SU-DHL-6 (cell line): Measurements from ENCODE around the gene TFF2.

Experiments used
- H2AFZ ChIP-seq: fragments of 200-600 bp; sonication (generic); 2 replicates; pipeline ENCODE4 v1.6.1; 2014; ENCODE audit warnings: low read depth, mild to moderate bottlenecking, moderate library complexity, mixed read lengths, antibody characterized with exemption, low read length; ENCODE audit not compliant: severe bottlenecking
- H3F3A ChIP-seq: fragments of 200-600 bp; shearing (Covaris generic); 2 replicates; pipeline ENCODE4 v1.6.0; 2016; ENCODE audit warnings: antibody characterized with exemption, mild to moderate bottlenecking; ENCODE audit not compliant: insufficient read depth
- H3K27ac ChIP-seq: fragments of 200-600 bp; sonication (generic); 2 replicates; pipeline ENCODE4 v1.5.1; 2016; ENCODE audit warnings: low read depth, mild to moderate bottlenecking, low read length, moderate library complexity, mixed read lengths
- H3K27me3 ChIP-seq: fragments of 200-600 bp; sonication (generic), shearing (Covaris generic); 2 replicates; pipeline ENCODE4 v1.6.0; 2014; ENCODE audit warnings: mild to moderate bottlenecking, low read length
- H3K36me3 ChIP-seq: fragments of 200-600 bp; sonication (generic); 2 replicates; pipeline ENCODE4 v1.6.1; 2014; ENCODE audit warnings: mild to moderate bottlenecking, low read length, mixed read lengths
- H3K4me2 ChIP-seq: fragments of 300-600, 200-600 bp; shearing (Covaris generic), sonication (generic); 2 replicates; pipeline ENCODE4 v1.6.0; 2014; ENCODE audit warnings: low read length, low read depth, mild to moderate bottlenecking; ENCODE audit not compliant: poor library complexity, severe bottlenecking
- H3K4me3 ChIP-seq: fragments of 200-600 bp; sonication (generic); 2 replicates; pipeline ENCODE4 v1.5.1; 2014; ENCODE audit warnings: antibody characterized with exemption, low read length, mild to moderate bottlenecking, mixed read lengths; ENCODE audit not compliant: insufficient read depth, poor library complexity, severe bottlenecking
- H3K79me2 ChIP-seq: fragments of 200-600 bp; sonication (generic); 2 replicates; pipeline ENCODE4 v1.6.1; 2014; ENCODE audit warnings: mild to moderate bottlenecking, low read length, moderate library complexity; ENCODE audit not compliant: insufficient read depth
- H3K9ac ChIP-seq: fragments of 200-600 bp; sonication (generic); 2 replicates; pipeline ENCODE4 v1.7.0; 2014; ENCODE audit warnings: mild to moderate bottlenecking, low read length
- H3K9me2 ChIP-seq: fragments of 200-600 bp; sonication (generic); replicated peaks from 2 replicates; pipeline ENCODE4 v1.6.1; 2014; ENCODE audit warnings: low read length; ENCODE audit not compliant: insufficient read depth
- H3K9me3 ChIP-seq: fragments of 200-600 bp; sonication (generic); 2 replicates; pipeline ENCODE4 v1.6.1; 2014; ENCODE audit warnings: low read length, mixed read lengths; ENCODE audit not compliant: insufficient read depth
- H4K20me1 ChIP-seq: fragments of 200-600 bp; sonication (generic); 2 replicates; pipeline ENCODE4 v1.6.1; 2014; ENCODE audit warnings: low read depth, mild to moderate bottlenecking, antibody characterized with exemption, low read length, moderate library complexity, mixed read lengths
- EZH2phosphoT487 ChIP-seq: fragments of 200-600 bp; sonication (generic), shearing (Covaris generic); conservative IDR thresholded peaks from 2 replicates; pipeline ENCODE4 v1.6.1; 2018; ENCODE audit warnings: mild to moderate bottlenecking, antibody characterized with exemption, low read length, moderate library complexity, mixed read lengths
- TF ChIP-seq, protein P1 (sequence below): fragments of 200-600 bp; sonication (generic); IDR thresholded peaks from one replicate; pipeline ENCODE4 v1.5.1; 2017; ENCODE audit warnings: antibody characterized with exemption, mild to moderate bottlenecking, low read length, moderate library complexity; ENCODE audit not compliant: insufficient read depth, poor library complexity, severe bottlenecking

Gene TFF2

DNA sequence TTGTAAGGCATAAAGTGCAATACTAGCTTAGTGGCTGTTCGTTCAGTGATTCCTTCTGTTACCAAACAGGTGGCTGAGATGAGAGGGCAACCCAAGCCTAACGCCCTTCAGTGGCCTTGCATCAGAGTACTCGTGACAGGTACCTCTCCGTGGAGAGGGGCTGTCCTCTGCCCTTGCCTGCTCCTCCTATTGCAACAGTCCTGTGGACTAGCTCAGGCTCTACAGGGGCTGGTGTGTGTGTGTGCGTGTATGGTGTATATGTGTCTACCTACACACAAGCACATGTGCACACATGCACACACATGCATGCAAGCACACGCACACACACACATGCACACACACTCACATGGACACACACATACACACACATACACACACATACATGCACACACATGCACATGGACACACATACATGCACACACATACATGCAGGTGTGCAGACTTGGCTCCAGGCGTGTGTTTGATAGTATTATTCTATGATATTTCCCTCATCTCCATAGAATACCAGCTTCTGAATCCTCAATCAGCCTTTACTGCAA, 50.7 kb downstream of the TFF2 start:
- Histone ChIP-seq H3K9ac (no peak overlapping the region), H4K20me1 (no peaks in the 10 kb centered on the region), H3K4me3 (no peak overlapping the region), H3K9me3 (no peaks in the 10 kb centered on the region), H3K27ac (no peak overlapping the region), H2AFZ (no peak overlapping the region), H3K9me2 (no peaks in the 10 kb centered on the region), H3K36me3 (no peaks in the 10 kb centered on the region), H3K27me3 (no peaks in the 10 kb centered on the region), H3K79me2 (no peaks in the 10 kb centered on the region), H3F3A (no peaks in the 10 kb centered on the region), H3K4me2 (no peak overlapping the region)
- no peak for TF ChIP-seq EZH2phosphoT487
- TF ChIP-seq, protein P1, sequence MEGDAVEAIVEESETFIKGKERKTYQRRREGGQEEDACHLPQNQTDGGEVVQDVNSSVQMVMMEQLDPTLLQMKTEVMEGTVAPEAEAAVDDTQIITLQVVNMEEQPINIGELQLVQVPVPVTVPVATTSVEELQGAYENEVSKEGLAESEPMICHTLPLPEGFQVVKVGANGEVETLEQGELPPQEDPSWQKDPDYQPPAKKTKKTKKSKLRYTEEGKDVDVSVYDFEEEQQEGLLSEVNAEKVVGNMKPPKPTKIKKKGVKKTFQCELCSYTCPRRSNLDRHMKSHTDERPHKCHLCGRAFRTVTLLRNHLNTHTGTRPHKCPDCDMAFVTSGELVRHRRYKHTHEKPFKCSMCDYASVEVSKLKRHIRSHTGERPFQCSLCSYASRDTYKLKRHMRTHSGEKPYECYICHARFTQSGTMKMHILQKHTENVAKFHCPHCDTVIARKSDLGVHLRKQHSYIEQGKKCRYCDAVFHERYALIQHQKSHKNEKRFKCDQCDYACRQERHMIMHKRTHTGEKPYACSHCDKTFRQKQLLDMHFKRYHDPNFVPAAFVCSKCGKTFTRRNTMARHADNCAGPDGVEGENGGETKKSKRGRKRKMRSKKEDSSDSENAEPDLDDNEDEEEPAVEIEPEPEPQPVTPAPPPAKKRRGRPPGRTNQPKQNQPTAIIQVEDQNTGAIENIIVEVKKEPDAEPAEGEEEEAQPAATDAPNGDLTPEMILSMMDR: no peak

DNA sequence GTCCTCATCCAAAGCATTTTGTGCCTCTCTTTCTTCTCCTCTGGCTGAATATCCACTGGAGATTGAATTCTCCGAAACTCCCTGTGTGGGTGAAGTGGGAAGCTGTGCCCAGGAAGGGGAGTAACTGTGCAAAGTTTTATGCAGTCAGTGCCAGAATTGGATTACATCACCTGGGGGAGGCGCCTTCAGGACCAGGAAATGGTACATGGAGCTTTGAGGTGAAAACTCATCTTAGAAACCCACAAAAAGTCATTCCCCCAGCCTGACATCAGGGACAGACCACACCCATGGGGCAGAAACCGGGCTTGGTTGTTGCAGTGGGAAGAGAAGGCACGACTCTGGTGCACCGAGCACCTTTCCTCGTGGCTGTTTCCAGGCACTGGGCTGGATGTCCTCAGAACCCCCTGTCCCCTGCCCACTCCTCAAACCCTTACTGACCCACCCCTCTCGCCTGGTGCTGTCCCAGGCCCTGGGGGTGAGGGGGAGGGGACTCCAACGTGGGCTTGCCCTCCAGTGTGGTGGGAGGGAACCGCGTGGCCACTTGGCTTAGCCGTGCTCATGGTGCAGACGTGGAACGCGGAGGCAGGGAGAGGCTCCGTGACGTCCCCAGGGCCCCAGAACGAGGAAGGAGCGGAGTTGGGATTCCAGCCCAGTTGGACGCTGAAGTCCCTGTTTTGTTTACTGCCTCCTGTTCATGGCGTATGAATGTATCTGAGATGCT, 51.3 kb downstream of the TFF2 start:
- no peaks in the 10 kb centered on the region for H3K27me3 ChIP-seq
- TF ChIP-seq, protein P1: no peak
- no peak for TF ChIP-seq EZH2phosphoT487
- no peak overlapping the region for H3K4me3 ChIP-seq
- H3K79me2 ChIP-seq: no peaks in the 10 kb centered on the region
- H3K36me3 ChIP-seq: no peaks in the 10 kb centered on the region
- H3K27ac ChIP-seq: no peak overlapping the region
- no peak overlapping the region for H2AFZ ChIP-seq
- H3K9ac ChIP-seq: no peak overlapping the region
- H4K20me1 ChIP-seq: no peaks in the 10 kb centered on the region
- no peaks in the 10 kb centered on the region for H3K9me3 ChIP-seq
- no peak overlapping the region for H3K4me2 ChIP-seq
- no peaks in the 10 kb centered on the region for H3K9me2 ChIP-seq
- H3F3A ChIP-seq: no peaks in the 10 kb centered on the region

DNA sequence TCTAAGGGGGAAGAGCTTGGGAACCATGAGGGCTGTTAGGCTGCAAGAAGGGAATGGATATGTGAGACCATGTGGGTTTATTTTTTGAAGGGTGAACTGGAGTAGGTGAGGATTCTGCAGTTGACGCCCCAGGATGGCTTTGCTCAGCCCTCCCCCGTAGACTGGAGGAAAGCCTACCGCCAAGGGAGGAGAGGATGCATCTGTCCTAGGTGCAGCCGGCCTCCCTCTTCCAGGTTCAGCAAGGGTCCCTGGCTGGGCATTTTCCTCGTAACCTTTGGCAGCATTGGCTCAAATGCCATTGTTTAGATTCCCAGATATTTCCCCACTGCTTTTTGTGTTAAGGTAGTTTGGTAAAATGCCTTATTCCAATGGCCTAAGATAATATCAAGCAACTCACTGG, 52.1 kb downstream of the TFF2 start:
- TF ChIP-seq EZH2phosphoT487: no peak
- TF ChIP-seq, protein P1: no peak
- no peaks in the 10 kb centered on the region for H3K9me2 ChIP-seq
- no peaks in the 10 kb centered on the region for H3K36me3 ChIP-seq

More for the DNA sequence above, 52.1 kb downstream of the TFF2 start:
- Histone ChIP-seq H3K4me3 (no peak overlapping the region), H3K27me3 (no peaks in the 10 kb centered on the region), H3K4me2 (no peak overlapping the region), H3K9me3 (no peaks in the 10 kb centered on the region), H3F3A (no peaks in the 10 kb centered on the region), H2AFZ (no peak overlapping the region), H4K20me1 (no peaks in the 10 kb centered on the region), H3K27ac (no peak overlapping the region), H3K9ac (no peak overlapping the region), H3K79me2 (no peaks in the 10 kb centered on the region)
